Large intestine (tissue), 3 donors: ENCODE results near the gene TOLLIP. TPM values are rescaled to one million over a fixed set of nuclear protein-coding genes. Genes with fewer than 3 reads are reported as not detected.
"Not testable (repeated sequence)": the region's sequence is repeated elsewhere in the genome, so short reads cannot be mapped to it uniquely, and the experiment has no call there.

Source experiments
- DNase-seq, 2 donors: peaks; one replicate each; pipeline versions ENCODE4 v3.0.0 to v3.0.0-alpha.2; 2013
- H3K27ac ChIP-seq: one replicate; pipeline ENCODE4 v1.5.1; 2013; ENCODE audit warnings: low read length
- H3K27me3 ChIP-seq: 2 replicates; pipeline ENCODE4 v1.6.1; 2013; ENCODE audit warnings: low read length; ENCODE audit not compliant: control insufficient read depth, insufficient read depth
- H3K36me3 ChIP-seq: 2 replicates; pipeline ENCODE4 v1.6.1; 2013; ENCODE audit warnings: low read length; ENCODE audit not compliant: control insufficient read depth, insufficient read depth
- H3K4me1 ChIP-seq: one replicate; pipeline ENCODE4 v1.6.1; 2013; ENCODE audit warnings: low read length; ENCODE audit not compliant: control insufficient read depth, insufficient read depth
- H3K4me3 ChIP-seq: one replicate; pipeline ENCODE4 v1.5.1; 2013; ENCODE audit warnings: low read length
- H3K9me3 ChIP-seq: one replicate; pipeline ENCODE4 v1.6.1; 2013; ENCODE audit warnings: mild to moderate bottlenecking, low read depth, low read length, moderate library complexity; ENCODE audit not compliant: control insufficient read depth
- WGBS: methylation state at CpG from one replicate; pipeline ENCODE4 v1.1.5; 2013; ENCODE audit warnings: low lambda C conversion rate; ENCODE audit not compliant: insufficient coverage; 5-methylcytosine and 5-hydroxymethylcytosine counted together
- polyA plus RNA-seq: library from polyadenylated mRNA; unstranded; fragments of 120-200 nt; gene quantifications from one replicate; pipeline ENCODE4 v1.2.1, GENCODE V29; 2013

Gene TOLLIP
- polyA plus RNA-seq, 1 donor: 48.3 TPM

GRCh38 chr11:1246301-1246700 is 63.1 kb downstream of the TOLLIP start:
- not testable (repeated sequence) for H3K27me3 ChIP-seq, H3K27ac ChIP-seq, H3K4me3 ChIP-seq, H3K36me3 ChIP-seq, H3K4me1 ChIP-seq, DNase-seq
- peaks cover 32% of the 10 kb centered on the region for H3K9me3 ChIP-seq
- WGBS: no CpG with 5 or more reads among the region's 14 CpGs

- H3K9me3 ChIP-seq: peaks cover 34% of the 10 kb centered on the region
- H3K27me3 ChIP-seq, DNase-seq, H3K36me3 ChIP-seq, H3K27ac ChIP-seq, H3K4me3 ChIP-seq, H3K4me1 ChIP-seq: not testable (repeated sequence)
- no CpG with 5 or more reads among the region's 14 CpGs for WGBS
Observed at GRCh38 chr11:1245717-1246116, 63.7 kb downstream of the TOLLIP start.

DNA sequence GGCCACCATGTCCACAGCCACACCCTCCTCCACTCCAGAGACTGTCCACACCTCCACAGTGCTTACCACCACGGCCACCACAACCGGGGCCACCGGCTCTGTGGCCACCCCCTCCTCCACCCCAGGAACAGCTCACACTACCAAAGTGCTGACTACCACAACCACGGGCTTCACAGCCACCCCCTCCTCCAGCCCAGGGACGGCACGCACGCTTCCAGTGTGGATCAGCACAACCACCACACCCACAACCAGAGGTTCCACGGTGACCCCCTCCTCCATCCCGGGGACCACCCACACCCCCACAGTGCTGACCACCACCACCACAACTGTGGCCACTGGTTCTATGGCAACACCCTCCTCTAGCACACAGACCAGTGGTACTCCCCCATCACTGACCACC is 64.9 kb downstream of the TOLLIP start:
- not testable (repeated sequence) for H3K4me3 ChIP-seq, H3K27ac ChIP-seq, H3K4me1 ChIP-seq, H3K36me3 ChIP-seq, H3K27me3 ChIP-seq, DNase-seq
- WGBS: no CpG with 5 or more reads among the region's 9 CpGs
- peaks cover 39% of the 10 kb centered on the region for H3K9me3 ChIP-seq

- not testable (repeated sequence) for H3K27ac ChIP-seq, H3K36me3 ChIP-seq, H3K27me3 ChIP-seq, H3K4me1 ChIP-seq, DNase-seq, H3K4me3 ChIP-seq
- WGBS: no CpG with 5 or more reads among the region's 18 CpGs
- peaks cover 40% of the 10 kb centered on the region for H3K9me3 ChIP-seq
Observed at GRCh38 chr11:1243521-1243920, 65.9 kb downstream of the TOLLIP start.

GRCh38 chr11:1242751-1243150 is 66.7 kb downstream of the TOLLIP start:
- H3K27ac ChIP-seq, H3K4me3 ChIP-seq, H3K36me3 ChIP-seq, DNase-seq, H3K4me1 ChIP-seq, H3K27me3 ChIP-seq: not testable (repeated sequence)
- WGBS: no CpG with 5 or more reads among the region's 11 CpGs
- H3K9me3 ChIP-seq: peaks cover 40% of the 10 kb centered on the region

DNA sequence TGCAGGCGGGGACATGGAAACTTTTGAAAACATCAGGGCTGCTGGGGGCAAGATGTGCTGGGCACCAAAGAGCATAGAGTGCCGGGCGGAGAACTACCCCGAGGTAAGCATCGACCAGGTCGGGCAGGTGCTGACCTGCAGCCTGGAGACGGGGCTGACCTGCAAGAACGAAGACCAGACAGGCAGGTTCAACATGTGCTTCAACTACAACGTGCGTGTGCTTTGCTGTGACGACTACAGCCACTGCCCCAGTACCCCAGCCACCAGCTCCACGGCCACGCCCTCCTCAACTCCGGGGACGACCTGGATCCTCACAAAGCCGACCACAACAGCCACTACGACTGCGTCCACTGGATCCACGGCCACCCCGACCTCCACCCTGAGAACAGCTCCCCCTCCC is 67.1 kb downstream of the TOLLIP start:
- Histone ChIP-seq H3K27me3 (no peaks in the 10 kb centered on the region), H3K4me3 (no peak overlapping the region), H3K27ac (no peak overlapping the region), H3K36me3 (no peaks in the 10 kb centered on the region), H3K9me3 (peaks cover 40% of the 10 kb centered on the region), H3K4me1 (no peaks in the 10 kb centered on the region)
- WGBS: no CpG with 5 or more reads among the region's 20 CpGs
- no peak for DNase-seq

DNA sequence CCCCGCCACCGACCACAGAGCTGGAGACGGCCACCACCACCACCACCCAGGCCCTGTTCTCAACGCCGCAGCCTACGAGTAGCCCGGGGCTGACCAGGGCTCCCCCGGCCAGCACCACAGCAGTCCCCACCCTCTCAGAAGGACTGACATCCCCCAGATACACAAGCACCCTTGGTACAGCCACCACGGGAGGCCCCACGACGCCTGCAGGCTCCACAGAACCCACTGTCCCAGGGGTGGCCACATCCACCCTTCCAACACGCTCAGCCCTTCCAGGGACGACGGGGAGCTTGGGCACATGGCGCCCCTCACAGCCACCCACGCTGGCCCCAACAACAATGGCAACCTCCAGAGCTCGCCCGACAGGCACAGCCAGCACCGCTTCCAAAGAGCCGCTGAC is 67.7 kb downstream of the TOLLIP start:
- H3K4me3 ChIP-seq: no peak overlapping the region
- peaks cover 40% of the 10 kb centered on the region for H3K9me3 ChIP-seq
- WGBS: no CpG with 5 or more reads among the region's 20 CpGs

DNA sequence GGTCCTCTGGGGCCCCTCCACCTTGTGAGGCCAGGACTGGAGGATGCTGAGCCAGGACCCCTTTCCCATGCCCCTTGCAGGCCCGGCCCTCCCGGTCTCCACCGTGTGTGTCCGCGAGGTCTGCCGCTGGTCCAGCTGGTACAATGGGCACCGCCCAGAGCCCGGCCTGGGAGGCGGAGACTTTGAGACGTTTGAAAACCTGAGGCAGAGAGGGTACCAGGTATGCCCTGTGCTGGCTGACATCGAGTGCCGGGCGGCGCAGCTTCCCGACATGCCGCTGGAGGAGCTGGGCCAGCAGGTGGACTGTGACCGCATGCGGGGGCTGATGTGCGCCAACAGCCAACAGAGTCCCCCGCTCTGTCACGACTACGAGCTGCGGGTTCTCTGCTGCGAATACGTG is 68.7 kb downstream of the TOLLIP start:
- DNase-seq: no peak
- Histone ChIP-seq H3K36me3 (no peaks in the 10 kb centered on the region), H3K4me3 (no peak overlapping the region), H3K27me3 (no peaks in the 10 kb centered on the region), H3K27ac (no peak overlapping the region), H3K4me1 (no peaks in the 10 kb centered on the region), H3K9me3 (peaks cover 40% of the 10 kb centered on the region)
- WGBS: no CpG with 5 or more reads among the region's 25 CpGs

More for the DNA sequence above, 67.7 kb downstream of the TOLLIP start:
- Histone ChIP-seq H3K27ac (no peak overlapping the region), H3K4me1 (no peaks in the 10 kb centered on the region), H3K36me3 (no peaks in the 10 kb centered on the region), H3K27me3 (no peaks in the 10 kb centered on the region)
- no peak for DNase-seq

GRCh38 chr11:1239596-1240205 is 69.7 kb downstream of the TOLLIP start:
- Histone ChIP-seq H3K27ac (no peak overlapping the region), H3K9me3 (peaks cover 38% of the 10 kb centered on the region), H3K36me3 (no peaks in the 10 kb centered on the region), H3K4me1 (no peaks in the 10 kb centered on the region), H3K27me3 (no peaks in the 10 kb centered on the region), H3K4me3 (no peak overlapping the region)
- no peak for DNase-seq
- no CpG with 5 or more reads among the region's 23 CpGs for WGBS

DNA sequence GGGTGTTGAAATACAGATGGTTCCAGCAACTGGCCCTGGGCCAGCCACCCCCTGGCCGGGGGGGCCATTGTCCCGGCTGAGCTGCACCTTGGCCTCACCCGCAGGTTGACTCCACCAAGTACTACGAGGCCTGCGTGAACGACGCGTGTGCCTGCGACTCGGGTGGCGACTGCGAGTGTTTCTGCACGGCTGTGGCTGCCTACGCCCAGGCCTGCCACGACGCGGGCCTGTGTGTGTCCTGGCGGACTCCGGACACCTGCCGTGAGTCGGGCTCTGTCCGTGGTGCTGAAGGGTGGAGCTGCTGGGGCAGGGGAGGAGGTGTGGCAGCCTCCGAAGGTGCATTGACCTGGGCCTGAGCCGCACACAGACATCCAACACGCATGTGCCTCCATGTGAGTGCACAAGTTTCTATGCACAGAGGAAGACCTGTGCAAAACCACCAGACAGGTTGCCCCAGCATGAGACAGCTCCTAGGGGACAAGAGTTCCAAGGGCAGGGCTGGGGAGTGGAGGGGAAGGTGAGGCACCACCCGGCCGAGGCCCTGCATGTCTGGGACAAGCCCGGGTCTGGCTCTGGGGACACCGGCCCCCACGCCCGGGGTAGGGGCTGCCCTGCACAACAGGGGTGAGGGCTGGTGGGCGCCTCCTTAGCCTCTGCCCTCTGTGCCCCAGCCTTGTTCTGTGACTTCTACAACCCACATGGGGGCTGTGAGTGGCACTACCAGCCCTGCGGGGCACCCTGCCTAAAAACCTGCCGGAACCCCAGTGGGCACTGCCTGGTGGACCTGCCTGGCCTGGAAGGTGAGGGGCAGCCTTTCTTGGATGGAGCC is 70.5 kb downstream of the TOLLIP start:
- H3K9me3 ChIP-seq: peaks cover 38% of the 10 kb centered on the region
- H3K27me3 ChIP-seq: no peaks in the 10 kb centered on the region
- H3K4me1 ChIP-seq: no peaks in the 10 kb centered on the region
- H3K36me3 ChIP-seq: no peaks in the 10 kb centered on the region
- no peak overlapping the region for H3K4me3 ChIP-seq
- H3K27ac ChIP-seq: no peak overlapping the region
- WGBS: no CpG with 5 or more reads among the region's 34 CpGs
- DNase-seq: peak; percentile 45 to 62

GRCh38 chr11:1237851-1238250 is 71.6 kb downstream of the TOLLIP start:
- Histone ChIP-seq H3K4me3 (no peak overlapping the region), H3K4me1 (no peaks in the 10 kb centered on the region), H3K27ac (no peak overlapping the region), H3K27me3 (no peaks in the 10 kb centered on the region), H3K36me3 (no peaks in the 10 kb centered on the region), H3K9me3 (peaks cover 31% of the 10 kb centered on the region)
- DNase-seq: no peak
- WGBS: no CpG with 5 or more reads among the region's 10 CpGs
